H9 (cell line): ENCODE measurements around the gene ORAI2. TPM values are rescaled to one million over a fixed set of nuclear protein-coding genes. Genes with fewer than 3 reads are reported as not detected.

Source experiments
- DNase-seq: peaks from one replicate; pipeline ENCODE4 v3.0.0-alpha.2; 2017
- H2AFZ ChIP-seq: one replicate; pipeline ENCODE4 v1.6.1; 2013; ENCODE audit warnings: mild to moderate bottlenecking, low read length, control low read depth, moderate library complexity
- H2AK5ac ChIP-seq: 2 replicates; pipeline ENCODE4 v1.6.1; 2013; ENCODE audit warnings: low read length, control low read depth, mixed read lengths; ENCODE audit not compliant: insufficient read length
- H2BK120ac ChIP-seq: one replicate; pipeline ENCODE4 v1.6.1; 2013; ENCODE audit warnings: low read depth, mild to moderate bottlenecking, low read length, control low read depth, inconsistent platforms; ENCODE audit not compliant: poor library complexity, severe bottlenecking
- H2BK12ac ChIP-seq: 2 replicates; pipeline ENCODE4 v1.6.1; 2013; ENCODE audit warnings: low read length, control low read depth, mixed read lengths, low read depth; ENCODE audit not compliant: insufficient read length
- H2BK15ac ChIP-seq: 2 replicates; pipeline ENCODE4 v1.6.1; 2013; ENCODE audit warnings: low read depth, low read length, control low read depth
- H2BK20ac ChIP-seq: one replicate; pipeline ENCODE4 v1.6.1; 2013; ENCODE audit warnings: low read depth, mild to moderate bottlenecking, low read length, control low read depth, inconsistent platforms; ENCODE audit not compliant: poor library complexity, severe bottlenecking
- H2BK5ac ChIP-seq: 2 replicates; pipeline ENCODE4 v1.6.1; 2013; ENCODE audit warnings: low read length, control low read depth, mixed read lengths; ENCODE audit not compliant: insufficient read length
- H3K14ac ChIP-seq: 2 replicates; pipeline ENCODE4 v1.6.1; 2013; ENCODE audit warnings: low read length, control low read depth; ENCODE audit not compliant: insufficient read depth
- H3K18ac ChIP-seq: 2 replicates; pipeline ENCODE4 v1.6.1; 2013; ENCODE audit warnings: low read depth, mild to moderate bottlenecking, mixed read lengths, low read length, control low read depth; ENCODE audit not compliant: insufficient read length
- H3K23ac ChIP-seq: 2 replicates; pipeline ENCODE4 v1.6.1; 2013; ENCODE audit warnings: low read length, control low read depth, mixed read lengths, low read depth; ENCODE audit not compliant: insufficient read length
- H3K23me2 ChIP-seq: 2 replicates; pipeline ENCODE4 v1.6.1; 2013; ENCODE audit warnings: low read depth, mild to moderate bottlenecking, mixed read lengths, low read length, control low read depth; ENCODE audit not compliant: insufficient read length, poor library complexity, severe bottlenecking
- H3K27ac ChIP-seq: 2 replicates; pipeline ENCODE4 v1.5.1; 2013; ENCODE audit warnings: low read length, control low read depth, mixed read lengths, low read depth; ENCODE audit not compliant: insufficient read length
- H3K27me3 ChIP-seq: 2 replicates; pipeline ENCODE4 v1.6.1; 2013; ENCODE audit warnings: low read length, control low read depth, inconsistent platforms; ENCODE audit not compliant: insufficient read depth
- H3K4ac ChIP-seq: 2 replicates; pipeline ENCODE4 v1.6.1; 2013; ENCODE audit warnings: low read depth, mild to moderate bottlenecking, control low read depth, inconsistent platforms, low read length, moderate library complexity
- H3K4me1 ChIP-seq: 2 replicates; pipeline ENCODE4 v1.6.1; 2013; ENCODE audit warnings: low read length, control low read depth, inconsistent platforms; ENCODE audit not compliant: insufficient read depth
- H3K4me2 ChIP-seq: 2 replicates; pipeline ENCODE4 v1.6.1; 2013; ENCODE audit warnings: low read length, control low read depth, mixed read lengths; ENCODE audit not compliant: insufficient read length, insufficient read depth
- H3K56ac ChIP-seq: 2 replicates; pipeline ENCODE4 v1.6.1; 2013; ENCODE audit warnings: low read depth, mild to moderate bottlenecking, mixed read lengths, low read length, control low read depth; ENCODE audit not compliant: insufficient read length
- H3K79me1 ChIP-seq: 2 replicates; pipeline ENCODE4 v1.6.1; 2013; ENCODE audit warnings: low read depth, mild to moderate bottlenecking, moderate library complexity, low read length, control low read depth, inconsistent platforms; ENCODE audit not compliant: insufficient read depth, poor library complexity, severe bottlenecking
- H3K79me2 ChIP-seq: 2 replicates; pipeline ENCODE4 v1.6.1; 2013; ENCODE audit warnings: low read length, control low read depth, inconsistent platforms; ENCODE audit not compliant: insufficient read depth
- H3K9ac ChIP-seq: 2 replicates; pipeline ENCODE4 v1.6.1; 2013; ENCODE audit warnings: low read length, control low read depth, mixed read lengths; ENCODE audit not compliant: insufficient read length; ENCODE audit errors: extremely low read depth
- H3K9me3 ChIP-seq: one replicate; pipeline ENCODE4 v1.6.1; 2013; ENCODE audit warnings: low read depth, low read length, inconsistent platforms; ENCODE audit not compliant: control insufficient read depth
- H3T11ph ChIP-seq: one replicate; pipeline ENCODE4 v1.6.1; 2013; ENCODE audit warnings: mild to moderate bottlenecking, low read length, control low read depth, inconsistent platforms
- H4K20me1 ChIP-seq: one replicate; pipeline ENCODE4 v1.6.1; 2013; ENCODE audit not compliant: control insufficient read depth, insufficient read length, insufficient read depth
- H4K5ac ChIP-seq: 2 replicates; pipeline ENCODE4 v1.6.1; 2013; ENCODE audit warnings: low read depth, mild to moderate bottlenecking, mixed read lengths, low read length, control low read depth; ENCODE audit not compliant: insufficient read length
- H4K8ac ChIP-seq: replicated peaks from 2 replicates; pipeline ENCODE4 v1.6.1; 2013; ENCODE audit warnings: low read length, control low read depth, mixed read lengths, low read depth; ENCODE audit not compliant: insufficient read length
- H4K91ac ChIP-seq: 2 replicates; pipeline ENCODE4 v1.6.1; 2013; ENCODE audit warnings: low read depth, mild to moderate bottlenecking, moderate library complexity, mixed read lengths, low read length, control low read depth; ENCODE audit not compliant: insufficient read length
- H3K27ac Mint-ChIP-seq, 3 experiments: 2 replicates in 2 of 3; 3 replicates in 1 of 3; pipeline ENCODE4 v1.8.0; 2020 to 2021; ENCODE audit warnings: mixed read lengths in 3 of 3, mild to moderate bottlenecking in 1 of 3, moderate library complexity in 1 of 3
- H3K27me3 Mint-ChIP-seq: 2 replicates; pipeline ENCODE4 v1.8.0; 2021; ENCODE audit warnings: low read depth, mild to moderate bottlenecking, moderate library complexity, mixed read lengths
- H3K36me3 Mint-ChIP-seq, 3 experiments: 2 replicates in 2 of 3; 3 replicates in 1 of 3; pipeline ENCODE4 v1.8.0; 2020 to 2021; ENCODE audit warnings: low read depth in 3 of 3, mixed read lengths in 3 of 3; ENCODE audit not compliant: insufficient read depth in 1 of 3
- H3K4me1 Mint-ChIP-seq, 2 experiments: 2 replicates each; pipeline ENCODE4 v1.8.0; 2020; ENCODE audit warnings: mixed read lengths in 2 of 2
- H3K4me3 Mint-ChIP-seq, 2 experiments: 2 replicates in 1 of 2; 3 replicates in 1 of 2; pipeline ENCODE4 v1.8.0; 2020 to 2021; ENCODE audit warnings: mild to moderate bottlenecking in 2 of 2, mixed read lengths in 2 of 2, moderate library complexity in 1 of 2
- H3K9me3 Mint-ChIP-seq, 2 experiments: 2 replicates in 1 of 2; 3 replicates in 1 of 2; pipeline ENCODE4 v1.8.0; 2020; ENCODE audit warnings: mild to moderate bottlenecking in 2 of 2, mixed read lengths in 2 of 2, moderate library complexity in 1 of 2
- CTCF ChIP-seq: fragments of 200-600 bp; sonication (generic); conservative IDR thresholded peaks from 3 replicates; pipeline ENCODE4 v1.8.0; 2021; ENCODE audit warnings: antibody characterized with exemption, mild to moderate bottlenecking
- WGBS: extraction: QIAGEN DNeasy Blood & Tissue Kit; methylation state at CpG from one replicate; pipeline ENCODE4 v1.1.7; 2013; ENCODE audit warnings: missing lambda C conversion rate, low lambda C conversion rate, mixed read lengths; ENCODE audit not compliant: insufficient read length; ENCODE audit errors: extremely low coverage; 5-methylcytosine and 5-hydroxymethylcytosine counted together
- total RNA-seq: library from RNA; stranded (reverse); gene quantifications from 2 replicates; pipeline ENCODE4 v1.2.1, GENCODE V29; 2021

Gene ORAI2
- total RNA-seq, 1 experiment from 2014 or later = 26.6 TPM

- H3K4ac ChIP-seq = no peak overlapping the region
- H3K27ac ChIP-seq = no peak overlapping the region
- H2BK15ac ChIP-seq = no peak overlapping the region
- no peaks in the 10 kb centered on the region for H3K79me2 ChIP-seq
- no CpG with 5 or more reads among the region's 24 CpGs for WGBS
- H2BK20ac ChIP-seq = no peak overlapping the region
- H3K27ac Mint-ChIP-seq = no peak overlapping the region
- H3K9me3 ChIP-seq = no peaks in the 10 kb centered on the region
- H3K79me1 ChIP-seq = peaks cover 2% of the 10 kb centered on the region
- H4K20me1 ChIP-seq = no peaks in the 10 kb centered on the region
- H3K27me3 ChIP-seq = no peaks in the 10 kb centered on the region
- H4K5ac ChIP-seq = no peak overlapping the region
- no peak for DNase-seq
- no peak overlapping the region for H3K4me2 ChIP-seq
- H4K91ac ChIP-seq = no peak overlapping the region
- H3K36me3 Mint-ChIP-seq = peaks cover 20 to 29% (median 24%) of the 10 kb centered on the region in 3 experiments; a peak in 6 of 7 replicates
- no peak overlapping the region; a peak in 1 of 5 replicates for H3K4me3 Mint-ChIP-seq
- H3K18ac ChIP-seq = no peak overlapping the region
- H3T11ph ChIP-seq = no peak overlapping the region
- no peak overlapping the region for H2AFZ ChIP-seq
- H3K56ac ChIP-seq = no peak overlapping the region
- no peaks in the 10 kb centered on the region for H3K9me3 Mint-ChIP-seq
- H3K23ac ChIP-seq = no peak overlapping the region
- peaks cover 2% of the 10 kb centered on the region; the same call in 1 of the 2 replicates for H3K27me3 Mint-ChIP-seq
- H4K8ac ChIP-seq = no peak overlapping the region
- peaks cover 11 to 13% of the 10 kb centered on the region in 2 experiments; a peak in 3 of 4 replicates for H3K4me1 Mint-ChIP-seq
- H3K9ac ChIP-seq = no peak overlapping the region
- no peaks in the 10 kb centered on the region for H3K4me1 ChIP-seq
- no peak overlapping the region for H3K14ac ChIP-seq
- no peak overlapping the region for H2BK120ac ChIP-seq
- H2BK5ac ChIP-seq = no peak overlapping the region
- peaks cover 6% of the 10 kb centered on the region for H3K23me2 ChIP-seq
- no peak for TF ChIP-seq CTCF
- H2BK12ac ChIP-seq = no peak overlapping the region
- H2AK5ac ChIP-seq = no peak overlapping the region
Observed at GRCh38 chr7:102467581-102468477, 34.5 kb downstream of the ORAI2 start.
